HG03064 (cell line): ENCODE data around the gene ZSCAN4.

ENCODE experiments used
- ATAC-seq: cut with Tn5 transposase; IDR thresholded peaks from one replicate; pipeline ENCODE4 v1.9.1; 2021; ENCODE audit warnings: low read depth; ENCODE audit not compliant: unreplicated experiment

Gene ZSCAN4

DNA sequence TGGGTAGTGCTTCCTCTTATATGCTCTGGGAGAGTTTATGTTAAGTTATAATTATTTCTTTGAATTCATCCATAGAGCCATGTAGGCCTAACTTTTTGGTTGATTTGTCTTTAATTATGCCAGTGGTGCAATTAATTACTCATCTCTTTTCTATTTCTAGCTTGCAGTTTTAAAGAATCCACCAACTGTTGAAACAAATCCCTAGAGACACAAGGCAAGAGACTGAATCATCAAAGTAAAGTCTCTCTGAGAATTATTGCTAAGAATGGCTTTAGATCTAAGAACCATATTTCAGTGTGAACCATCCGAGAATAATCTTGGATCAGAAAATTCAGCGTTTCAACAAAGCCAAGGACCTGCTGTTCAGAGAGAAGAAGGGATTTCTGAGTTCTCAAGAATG, 7.1 kb downstream of the ZSCAN4 start:
- ATAC-seq = no peak

DNA sequence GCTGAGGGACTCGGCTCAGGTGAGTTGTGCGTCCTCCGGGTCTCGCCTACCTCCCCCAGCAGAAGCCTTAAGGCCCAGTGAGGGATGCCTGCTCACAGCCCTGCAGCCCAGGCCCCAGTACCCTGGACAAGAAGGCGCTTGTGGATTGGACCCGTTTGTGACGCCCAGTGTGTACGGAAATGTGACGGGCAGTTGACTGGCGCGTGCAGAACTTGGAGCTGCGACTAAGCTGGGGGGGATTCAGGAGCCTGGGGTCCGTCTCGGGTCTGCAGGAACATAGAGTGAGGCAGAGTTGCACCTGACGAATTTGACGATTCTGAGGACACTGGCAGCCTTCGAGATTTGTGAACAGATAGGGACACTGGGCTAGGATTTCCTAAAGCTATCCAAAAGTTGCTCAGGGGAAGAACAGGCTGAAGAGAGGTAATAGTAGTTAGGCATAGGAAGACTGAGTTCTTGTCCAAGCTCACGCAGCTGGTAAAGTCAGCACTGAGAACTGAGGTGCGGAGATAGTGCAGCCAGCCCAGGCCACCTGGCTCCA, 13.6 kb downstream of the ZSCAN4 start:
- ATAC-seq = no peak

DNA sequence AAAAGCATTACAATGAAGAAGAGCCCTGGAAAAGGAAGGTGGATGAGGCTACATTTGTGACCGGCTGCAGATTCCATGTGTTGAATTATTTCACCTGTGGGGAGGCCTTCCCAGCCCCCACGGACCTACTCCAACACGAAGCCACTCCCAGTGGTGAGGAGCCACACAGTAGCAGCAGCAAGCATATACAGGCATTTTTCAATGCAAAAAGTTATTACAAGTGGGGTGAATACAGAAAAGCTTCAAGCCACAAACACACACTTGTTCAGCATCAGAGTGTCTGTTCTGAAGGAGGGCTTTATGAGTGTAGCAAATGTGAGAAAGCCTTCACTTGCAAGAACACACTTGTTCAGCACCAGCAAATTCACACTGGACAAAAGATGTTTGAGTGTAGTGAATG, 18.0 kb downstream of the ZSCAN4 start:
- no peak for ATAC-seq

DNA sequence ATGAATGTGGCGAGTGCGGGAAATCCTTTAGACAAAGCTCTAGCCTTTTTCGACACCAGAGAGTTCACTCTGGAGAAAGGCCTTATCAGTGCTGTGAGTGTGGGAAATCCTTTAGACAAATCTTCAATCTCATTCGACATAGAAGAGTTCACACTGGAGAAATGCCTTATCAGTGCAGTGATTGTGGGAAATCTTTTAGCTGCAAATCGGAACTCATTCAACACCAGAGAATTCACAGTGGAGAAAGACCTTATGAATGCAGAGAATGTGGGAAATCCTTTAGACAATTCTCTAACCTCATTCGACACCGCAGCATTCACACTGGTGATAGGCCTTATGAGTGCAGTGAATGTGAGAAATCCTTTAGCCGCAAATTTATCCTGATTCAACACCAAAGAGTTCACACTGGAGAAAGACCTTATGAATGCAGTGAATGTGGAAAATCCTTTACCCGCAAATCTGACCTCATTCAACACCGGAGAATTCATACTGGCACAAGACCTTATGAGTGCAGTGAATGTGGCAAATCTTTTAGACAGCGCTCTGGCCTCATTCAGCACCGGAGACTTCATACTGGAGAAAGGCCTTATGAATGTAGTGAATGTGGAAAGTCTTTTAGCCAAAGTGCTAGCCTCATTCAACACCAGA, 18.8 kb downstream of the ZSCAN4 start:
- no peak for ATAC-seq

DNA sequence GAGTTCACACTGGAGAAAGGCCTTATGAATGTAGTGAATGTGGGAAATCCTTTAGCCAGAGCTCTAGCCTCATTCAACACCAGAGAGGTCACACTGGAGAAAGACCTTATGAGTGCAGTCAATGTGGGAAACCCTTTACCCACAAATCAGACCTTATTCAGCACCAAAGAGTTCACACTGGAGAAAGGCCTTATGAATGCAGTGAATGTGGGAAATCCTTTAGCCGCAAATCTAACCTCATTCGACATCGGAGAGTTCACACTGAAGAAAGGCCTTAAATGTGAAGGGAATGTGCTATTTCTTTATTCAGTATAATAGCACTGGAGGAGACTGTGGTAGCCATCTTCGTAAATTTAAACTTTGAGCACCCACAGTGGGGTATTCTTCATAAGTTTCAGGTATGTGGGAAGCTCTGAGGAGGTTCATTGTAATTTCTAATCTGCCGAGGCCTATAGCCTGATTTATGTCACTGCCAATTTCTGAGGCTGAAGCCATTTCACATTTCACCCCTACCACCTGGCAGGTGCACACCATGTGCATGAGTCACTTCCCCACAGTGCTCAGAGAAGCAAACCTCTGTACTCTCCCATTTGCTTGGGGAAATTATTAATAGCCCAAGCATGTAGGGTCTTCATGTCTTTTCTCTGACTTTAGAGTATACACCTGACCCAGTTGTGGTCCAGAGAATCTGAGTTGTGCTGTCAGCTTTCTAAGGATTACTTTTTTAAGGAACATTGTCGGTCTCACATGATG, 19.5 kb downstream of the ZSCAN4 start:
- no peak for ATAC-seq

DNA sequence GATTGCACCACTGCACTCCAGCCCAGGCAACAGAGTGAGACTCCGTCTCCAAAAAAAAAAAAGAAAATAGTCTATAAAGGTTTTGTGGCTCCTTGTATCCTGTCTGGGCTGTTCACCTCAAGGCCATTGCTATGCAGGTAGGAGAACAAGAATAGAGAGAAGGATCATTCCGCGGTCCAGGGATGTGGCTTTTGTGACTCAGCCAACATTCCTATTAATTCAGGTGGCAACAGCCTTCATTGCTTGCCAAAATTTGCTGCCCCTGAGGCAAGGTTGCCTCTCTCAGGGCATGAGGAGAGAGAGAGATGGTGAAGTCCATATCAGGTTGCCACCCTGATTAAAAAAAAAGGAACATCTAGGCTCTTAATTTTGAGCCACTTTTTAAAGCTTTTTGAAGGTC, 21.0 kb downstream of the ZSCAN4 start:
- no peak for ATAC-seq

DNA sequence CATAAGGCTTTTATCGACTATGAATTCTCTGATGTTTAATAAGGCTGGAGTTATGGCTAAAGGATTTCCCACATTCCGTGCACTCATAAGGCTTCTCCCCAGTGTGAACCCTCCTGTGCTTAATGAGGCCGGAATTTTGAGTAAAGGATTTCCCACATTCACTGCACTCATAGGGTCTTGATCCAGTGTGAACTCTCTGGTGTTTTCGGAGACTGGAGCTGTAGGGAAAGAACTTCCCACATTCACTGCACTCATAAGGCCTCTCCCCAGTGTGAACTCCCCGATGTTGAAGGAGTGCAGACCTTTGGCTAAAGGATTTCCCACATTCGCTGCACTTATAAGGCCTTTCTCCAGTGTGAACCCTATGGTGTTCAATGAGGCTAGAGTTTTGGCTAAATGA, 32.9 kb downstream of the ZSCAN4 start:
- ATAC-seq = no peak

DNA sequence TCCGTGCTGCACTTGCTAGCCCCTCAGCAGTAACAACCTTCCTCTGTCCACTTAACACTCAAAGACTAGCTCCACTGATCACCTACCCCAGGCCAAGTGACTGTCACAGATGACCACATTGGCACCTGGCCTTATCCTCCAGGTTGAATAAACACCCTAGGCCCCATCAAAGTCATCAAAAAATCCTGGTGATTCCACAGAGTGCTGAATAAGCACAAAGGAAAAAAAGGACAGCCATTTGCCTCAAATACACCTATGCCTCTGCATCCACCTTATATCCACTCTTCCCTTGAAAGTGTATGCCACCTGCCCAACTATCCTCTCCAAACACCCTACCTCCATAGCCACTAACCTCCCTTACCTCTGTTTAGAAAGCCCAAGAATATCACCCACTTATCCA, 37.6 kb downstream of the ZSCAN4 start:
- ATAC-seq = no peak

DNA sequence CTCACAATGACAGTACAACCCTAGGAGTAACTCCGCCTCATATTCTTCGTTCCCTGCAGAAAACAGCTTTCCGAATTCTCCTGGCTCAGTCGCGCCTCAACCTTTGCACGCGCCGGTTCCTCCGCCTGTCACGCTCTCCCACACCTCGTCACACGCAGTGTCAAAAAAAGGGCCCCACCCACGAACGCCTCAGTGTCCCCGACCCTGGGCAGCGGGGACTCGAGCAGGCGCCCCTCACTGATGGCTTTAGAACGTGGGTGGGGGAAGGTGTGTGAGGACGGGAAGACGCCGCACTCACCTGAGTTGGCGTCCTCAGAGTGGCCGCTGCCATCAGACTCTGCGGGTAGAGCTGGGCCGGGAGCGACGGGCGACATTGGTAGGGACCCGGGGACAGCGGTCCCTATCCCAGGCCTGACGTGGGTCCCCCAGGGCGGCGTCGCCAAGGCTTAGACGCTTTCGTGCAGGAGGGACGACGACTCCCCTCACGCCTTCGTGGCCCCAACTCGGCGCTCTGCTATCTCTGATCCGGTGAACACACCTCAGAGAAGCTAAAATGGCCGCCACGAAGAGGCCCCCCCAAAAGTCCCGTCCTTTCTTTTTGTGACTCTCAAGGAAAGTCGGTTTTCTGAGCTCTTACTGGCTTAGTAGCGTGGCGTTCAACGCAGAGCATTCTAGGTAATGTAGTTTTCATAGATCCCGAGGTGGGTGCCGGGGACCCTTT, 40.1 kb downstream of the ZSCAN4 start, which contains the start of gene ZNF154:
Gene ZNF154 (minus strand): TSS at position 564 of the 721 bp plus-strand sequence. CDS start 233 bp downstream, at position 331.
- ATAC-seq = no peak

DNA sequence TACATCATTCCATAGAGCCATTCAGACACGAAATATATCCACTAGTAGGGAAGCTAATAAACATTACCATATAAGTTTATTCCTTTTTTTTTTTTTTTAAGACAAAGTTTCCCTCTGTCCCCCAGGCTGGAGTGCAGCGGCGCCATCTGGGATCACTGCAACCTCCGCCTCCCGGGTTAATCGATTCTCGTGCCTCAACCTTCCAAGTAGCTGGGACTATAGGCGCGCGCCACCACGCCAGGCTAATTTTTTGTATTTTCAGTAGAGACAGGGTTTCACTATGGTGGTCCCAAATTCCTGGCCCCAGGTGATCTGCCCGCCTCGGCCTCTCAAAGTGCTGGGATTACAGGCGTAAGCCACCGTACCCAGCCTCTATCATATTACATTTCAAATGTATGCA, 40.9 kb downstream of the ZSCAN4 start:
- no peak for ATAC-seq

DNA sequence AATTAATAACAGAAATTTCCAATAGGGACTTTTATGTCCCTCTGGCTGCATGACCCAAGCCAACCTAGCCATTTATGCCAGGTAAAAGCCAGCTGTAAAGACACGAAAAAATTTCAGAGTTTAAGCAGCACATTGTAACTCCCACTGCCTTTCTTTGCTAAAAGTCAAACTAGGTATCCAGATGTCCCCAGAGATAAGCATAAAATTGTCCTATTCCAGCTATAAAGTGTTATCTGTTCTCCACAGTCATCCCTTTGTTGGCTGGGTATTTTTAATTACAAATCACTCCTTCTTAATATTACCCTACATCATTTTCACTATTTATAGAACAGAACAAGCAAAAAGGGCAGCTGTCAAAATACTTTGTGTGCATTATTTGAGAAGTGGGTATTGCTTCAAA, 43.5 kb downstream of the ZSCAN4 start:
- ATAC-seq = no peak

DNA sequence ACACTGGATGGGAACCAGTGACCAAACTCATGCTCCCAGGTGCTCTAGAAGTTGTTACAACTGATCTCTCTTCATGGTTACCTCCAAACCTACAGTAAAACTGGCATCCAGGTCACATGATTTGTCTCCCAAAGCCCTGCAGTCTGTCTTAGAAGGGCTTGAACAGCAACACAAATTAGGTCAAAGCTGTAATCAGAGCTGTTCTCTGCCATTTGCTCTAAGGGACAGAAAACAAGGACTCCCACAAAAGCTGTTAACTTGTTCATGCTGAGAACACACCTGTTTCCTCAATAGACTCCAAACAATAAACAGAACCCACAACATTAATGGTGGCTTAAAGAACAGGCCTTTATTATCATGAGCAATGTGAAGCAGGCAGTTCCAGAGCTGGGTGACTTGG, 50.7 kb downstream of the ZSCAN4 start:
- no peak for ATAC-seq

DNA sequence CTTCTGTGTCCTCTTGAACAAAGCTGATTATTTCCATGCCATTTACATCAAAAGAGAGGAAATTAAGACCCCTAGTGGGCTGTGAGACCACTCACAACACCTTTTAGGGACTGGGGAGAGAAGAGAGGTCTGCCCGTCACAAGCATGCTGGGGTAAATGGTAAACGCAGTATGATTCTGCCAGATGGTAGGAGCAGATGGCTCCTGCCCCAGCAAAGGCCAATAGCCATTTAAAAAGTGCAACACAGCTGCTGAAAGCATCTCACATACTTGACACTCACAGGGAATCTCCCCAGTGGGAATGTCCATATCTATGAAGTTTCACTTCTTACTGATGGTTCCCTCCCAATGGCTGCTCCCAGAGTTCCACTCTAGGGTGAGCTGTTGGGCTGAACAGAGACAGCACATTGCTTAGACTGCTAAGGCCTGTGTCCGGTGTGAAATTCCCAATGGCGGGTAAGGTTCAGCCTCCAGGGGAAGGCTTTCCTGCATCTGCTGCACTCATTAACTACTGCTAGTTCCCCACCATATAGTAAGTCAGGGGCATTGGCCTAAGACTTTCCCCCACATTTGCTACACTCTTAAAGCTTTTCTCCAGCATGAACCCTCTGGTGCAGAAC, 51.3 kb downstream of the ZSCAN4 start:
- ATAC-seq = no peak

DNA sequence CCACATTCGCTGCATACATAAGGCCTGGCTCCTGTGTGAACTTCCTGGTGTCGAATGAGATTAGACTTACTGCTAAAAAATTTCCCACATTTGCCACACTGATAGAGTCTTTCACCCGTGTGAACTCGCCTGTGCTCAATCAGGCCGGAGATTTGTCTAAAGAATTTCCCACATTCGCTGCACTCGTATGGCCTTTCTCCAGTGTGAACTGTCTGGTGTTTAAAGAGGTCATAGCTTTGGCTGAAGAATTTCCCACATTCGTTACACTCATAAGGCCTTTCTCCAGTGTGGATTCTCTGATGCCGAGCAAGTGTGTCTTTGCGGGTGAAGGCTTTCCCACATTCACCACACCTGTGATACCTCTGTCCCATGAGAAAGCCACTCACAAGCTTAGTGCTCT, 52.1 kb downstream of the ZSCAN4 start:
- no peak for ATAC-seq
